Astrocyte (in vitro differentiated cells and primary cell): ENCODE measurements around the gene FTO.

Experiments used
- EZH2 ChIP-seq: IDR thresholded peaks from 2 replicates; pipeline ENCODE4 v1.6.1; 2012; ENCODE audit warnings: mild to moderate bottlenecking, low read length, inconsistent platforms; ENCODE audit not compliant: insufficient read depth
- TF ChIP-seq, protein P1 (sequence below): IDR thresholded peaks from 2 replicates; pipeline ENCODE4 v1.5.1; 2011; ENCODE audit warnings: low read depth, mild to moderate bottlenecking, inconsistent platforms, low read length, moderate library complexity; ENCODE audit not compliant: insufficient read depth

DNA sequence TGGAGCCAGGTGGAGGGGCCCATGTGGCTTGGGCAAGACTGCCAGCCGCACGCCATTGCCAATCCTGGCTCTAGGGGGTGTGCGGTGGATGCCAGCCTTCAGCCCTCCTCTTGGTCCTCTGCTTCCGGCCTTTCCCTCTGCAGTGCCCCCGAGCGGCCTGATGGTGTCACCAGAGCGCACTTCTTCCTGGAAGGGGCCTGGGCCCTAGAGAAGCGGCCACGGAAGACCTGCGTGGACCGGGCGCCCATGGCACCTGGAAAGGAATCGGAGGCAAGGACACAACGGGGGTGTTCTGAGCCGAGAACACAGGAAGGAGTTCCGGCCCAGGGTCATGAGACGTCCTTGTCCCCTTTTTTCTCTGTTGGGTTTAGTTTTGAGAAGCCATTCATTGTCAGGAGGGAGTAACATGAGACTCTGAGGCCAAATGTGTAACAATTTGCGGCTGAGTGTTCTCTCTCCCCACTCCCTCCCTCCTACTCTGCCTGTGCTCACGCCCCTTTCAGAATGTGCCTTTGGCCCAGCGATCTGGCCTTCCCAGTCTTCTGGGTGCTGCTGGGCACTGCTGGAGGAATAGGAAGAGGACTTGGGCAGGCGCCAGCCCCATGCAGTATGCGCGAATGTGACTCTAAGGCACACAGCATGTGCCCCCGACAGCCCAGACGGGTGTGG, 489.8 kb downstream of the FTO start:
- TF ChIP-seq, protein P1, sequence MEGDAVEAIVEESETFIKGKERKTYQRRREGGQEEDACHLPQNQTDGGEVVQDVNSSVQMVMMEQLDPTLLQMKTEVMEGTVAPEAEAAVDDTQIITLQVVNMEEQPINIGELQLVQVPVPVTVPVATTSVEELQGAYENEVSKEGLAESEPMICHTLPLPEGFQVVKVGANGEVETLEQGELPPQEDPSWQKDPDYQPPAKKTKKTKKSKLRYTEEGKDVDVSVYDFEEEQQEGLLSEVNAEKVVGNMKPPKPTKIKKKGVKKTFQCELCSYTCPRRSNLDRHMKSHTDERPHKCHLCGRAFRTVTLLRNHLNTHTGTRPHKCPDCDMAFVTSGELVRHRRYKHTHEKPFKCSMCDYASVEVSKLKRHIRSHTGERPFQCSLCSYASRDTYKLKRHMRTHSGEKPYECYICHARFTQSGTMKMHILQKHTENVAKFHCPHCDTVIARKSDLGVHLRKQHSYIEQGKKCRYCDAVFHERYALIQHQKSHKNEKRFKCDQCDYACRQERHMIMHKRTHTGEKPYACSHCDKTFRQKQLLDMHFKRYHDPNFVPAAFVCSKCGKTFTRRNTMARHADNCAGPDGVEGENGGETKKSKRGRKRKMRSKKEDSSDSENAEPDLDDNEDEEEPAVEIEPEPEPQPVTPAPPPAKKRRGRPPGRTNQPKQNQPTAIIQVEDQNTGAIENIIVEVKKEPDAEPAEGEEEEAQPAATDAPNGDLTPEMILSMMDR = peak; percentile 57
- TF ChIP-seq EZH2 = no peak
